Astrocyte (in vitro differentiated cells and primary cell): ENCODE measurements around the gene LRRC36.

ENCODE experiments used
- CTCF ChIP-seq: IDR thresholded peaks from 2 replicates; pipeline ENCODE4 v1.5.1; 2011; ENCODE audit warnings: low read depth, mild to moderate bottlenecking, inconsistent platforms, low read length, moderate library complexity; ENCODE audit not compliant: insufficient read depth
- EZH2 ChIP-seq: IDR thresholded peaks from 2 replicates; pipeline ENCODE4 v1.6.1; 2012; ENCODE audit warnings: mild to moderate bottlenecking, low read length, inconsistent platforms; ENCODE audit not compliant: insufficient read depth

- TF ChIP-seq EZH2 (no peak), CTCF (no peak)
Observed at GRCh38 chr16:67278773-67279295, 47.8 kb upstream of the LRRC36 start.
